Measurements from ENCODE around the gene TLN1.

Gene TLN1

DNA sequence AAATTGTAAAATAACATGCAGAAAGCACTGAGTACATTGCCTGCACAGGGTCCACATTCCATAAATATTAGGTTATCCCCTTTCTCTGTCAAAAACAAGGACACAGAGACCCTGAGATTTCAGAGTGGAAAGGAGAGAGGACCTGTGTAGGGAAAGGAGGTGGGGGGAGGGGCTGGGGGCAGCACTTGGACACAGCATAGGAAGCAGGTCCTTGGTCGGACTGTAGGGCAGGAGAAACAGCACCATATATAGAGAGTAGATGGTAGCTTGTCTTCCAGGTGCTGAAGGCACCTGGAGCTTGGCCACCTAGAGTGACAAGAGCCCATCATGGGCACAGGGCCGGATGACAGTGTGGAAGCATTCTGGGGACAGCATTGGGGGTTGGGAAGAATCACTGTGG is 44.7 kb downstream of the TLN1 start:
- Histone ChIP-seq H3K36me3 (ENCODE audit: control insufficient read depth, insufficient read depth, low read length) (peaks cover 23% of the 10 kb centered on the region), H3K27ac (ENCODE audit: insufficient read depth, low read depth, low read length, poor library complexity, severe bottlenecking) (no peak overlapping the region)
- 84 to 92% methylated on average over 2 of the region's 2 CpGs for WGBS, 2 experiments

DNA sequence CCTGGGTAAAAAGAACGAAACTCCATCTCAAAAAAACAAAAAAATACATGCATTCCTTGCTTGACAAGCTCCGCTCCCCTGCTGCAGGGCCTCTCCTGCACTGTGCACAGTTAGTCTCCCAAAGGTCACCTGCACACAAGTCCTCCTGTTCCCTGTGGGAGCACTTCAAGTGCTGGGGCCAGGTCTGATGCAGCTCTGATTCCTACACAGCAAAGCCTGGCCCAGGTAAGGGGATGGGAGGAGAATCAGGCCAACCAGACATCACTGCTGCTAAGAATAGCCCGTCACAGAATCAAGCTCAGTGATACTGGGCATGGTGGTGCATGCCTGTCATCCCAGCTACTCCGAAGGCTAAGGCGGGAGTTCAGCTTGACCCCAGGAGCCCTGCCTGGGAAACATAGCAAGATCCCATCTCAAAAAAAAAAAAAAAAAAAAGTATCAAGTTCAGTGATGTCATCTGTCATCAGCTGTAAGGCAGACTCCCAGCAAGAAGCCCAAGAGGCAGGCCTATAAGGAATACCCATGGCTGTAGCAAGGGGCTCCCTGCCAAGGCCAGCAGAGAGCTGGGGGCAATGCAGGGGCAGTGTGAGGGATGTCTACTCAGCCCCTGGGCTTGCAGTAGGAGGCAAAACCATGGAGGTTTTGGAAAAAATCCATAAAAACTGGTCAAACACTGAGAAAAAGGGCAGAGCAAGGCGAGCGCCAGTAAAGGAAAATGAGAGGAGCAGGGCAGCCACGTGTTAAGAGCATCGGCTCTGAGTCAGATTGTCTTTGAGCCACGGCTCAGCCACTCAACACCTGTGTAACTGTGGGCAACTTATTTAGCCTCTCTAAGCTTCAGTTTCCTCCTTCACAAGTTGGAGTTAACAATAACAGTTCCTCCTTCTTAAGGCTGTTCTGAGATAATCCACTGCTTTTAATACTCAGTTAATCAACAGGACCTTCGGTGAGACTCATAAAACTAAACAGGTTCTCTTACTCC is 45.5 kb downstream of the TLN1 start:
- 89 to 93% methylated on average over 10 to 11 of the region's 11 CpGs for WGBS, 2 experiments
- H3K4me3 ChIP-seq (ENCODE audit: insufficient read depth, low read depth, low read length) = no peak overlapping the region

More for the DNA sequence above, 44.7 kb downstream of the TLN1 start:
- no peak overlapping the region for H3K4me3 ChIP-seq (ENCODE audit: insufficient read depth, low read depth, low read length)
- no peaks in the 10 kb centered on the region for H3K27me3 ChIP-seq (ENCODE audit: control insufficient read depth, insufficient read depth, low read length, poor library complexity, severe bottlenecking)
- H3K4me1 ChIP-seq (ENCODE audit: control insufficient read depth, insufficient read depth, low read length) = peaks cover 19% of the 10 kb centered on the region
- no peaks in the 10 kb centered on the region for H3K9me3 ChIP-seq (ENCODE audit: control insufficient read depth, low read length)

DNA sequence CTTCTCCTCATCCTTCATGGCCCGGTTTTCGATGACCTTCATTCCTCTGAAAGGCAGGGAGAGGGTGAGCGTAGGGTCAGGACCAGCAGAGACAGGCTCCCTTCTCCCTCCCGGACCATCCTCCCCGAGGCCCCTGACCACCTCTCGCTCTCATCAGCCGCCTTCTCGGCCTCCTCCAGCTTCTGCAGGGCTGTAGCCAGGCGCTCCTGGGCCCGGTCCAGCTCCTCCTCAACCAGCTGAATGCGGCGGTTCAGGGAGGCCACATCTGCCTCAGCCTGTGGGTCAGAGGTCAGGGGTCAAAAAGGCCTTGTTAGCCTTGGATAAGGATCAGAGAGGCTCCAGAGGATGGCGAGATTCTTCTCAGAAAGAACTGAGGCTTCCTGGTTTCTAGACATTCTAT is 46.5 kb downstream of the TLN1 start:
- Histone ChIP-seq H3K27ac (ENCODE audit: insufficient read depth, low read depth, low read length, poor library complexity, severe bottlenecking) (no peak overlapping the region), H3K9me3 (ENCODE audit: control insufficient read depth, low read length) (no peaks in the 10 kb centered on the region), H3K4me3 (ENCODE audit: insufficient read depth, low read depth, low read length) (no peak overlapping the region), H3K36me3 (ENCODE audit: control insufficient read depth, insufficient read depth, low read length) (peaks cover 23% of the 10 kb centered on the region), H3K4me1 (ENCODE audit: control insufficient read depth, insufficient read depth, low read length) (peaks cover 19% of the 10 kb centered on the region), H3K27me3 (ENCODE audit: control insufficient read depth, insufficient read depth, low read length, poor library complexity, severe bottlenecking) (no peaks in the 10 kb centered on the region)
- 95 to 96% methylated on average over 13 of the region's 13 CpGs for WGBS, 2 experiments

More for the DNA sequence above, 45.5 kb downstream of the TLN1 start:
- peaks cover 23% of the 10 kb centered on the region for H3K36me3 ChIP-seq (ENCODE audit: control insufficient read depth, insufficient read depth, low read length)
- H3K9me3 ChIP-seq (ENCODE audit: control insufficient read depth, low read length) = no peaks in the 10 kb centered on the region
- no peak overlapping the region for H3K27ac ChIP-seq (ENCODE audit: insufficient read depth, low read depth, low read length, poor library complexity, severe bottlenecking)
- no peaks in the 10 kb centered on the region for H3K27me3 ChIP-seq (ENCODE audit: control insufficient read depth, insufficient read depth, low read length, poor library complexity, severe bottlenecking)
- H3K4me1 ChIP-seq (ENCODE audit: control insufficient read depth, insufficient read depth, low read length) = peaks cover 19% of the 10 kb centered on the region

DNA sequence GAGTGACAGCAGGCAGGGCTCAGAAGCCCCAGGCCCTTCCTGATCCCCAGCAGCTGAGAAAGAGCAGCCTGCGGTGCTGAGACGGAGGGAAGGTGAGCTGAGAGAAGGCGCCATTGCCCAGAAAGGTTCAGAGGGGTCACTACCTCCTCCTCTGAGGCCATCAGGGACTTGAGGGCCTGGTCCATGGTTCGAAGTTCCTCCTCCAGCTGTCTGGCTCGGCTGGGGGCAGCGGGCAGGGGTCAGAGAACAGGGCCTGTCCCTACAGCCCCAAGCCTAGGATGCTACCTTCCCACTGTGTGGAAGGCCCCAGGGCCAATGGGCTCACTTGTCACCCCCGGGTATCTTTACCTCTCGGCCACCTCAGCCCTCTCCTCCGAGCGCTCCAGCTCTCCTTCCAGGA is 47.1 kb downstream of the TLN1 start:
- Histone ChIP-seq H3K4me3 (ENCODE audit: insufficient read depth, low read depth, low read length) (no peak overlapping the region), H3K36me3 (ENCODE audit: control insufficient read depth, insufficient read depth, low read length) (peaks cover 23% of the 10 kb centered on the region)
- WGBS, 2 experiments = 94 to 95% methylated on average over 10 of the region's 10 CpGs

DNA sequence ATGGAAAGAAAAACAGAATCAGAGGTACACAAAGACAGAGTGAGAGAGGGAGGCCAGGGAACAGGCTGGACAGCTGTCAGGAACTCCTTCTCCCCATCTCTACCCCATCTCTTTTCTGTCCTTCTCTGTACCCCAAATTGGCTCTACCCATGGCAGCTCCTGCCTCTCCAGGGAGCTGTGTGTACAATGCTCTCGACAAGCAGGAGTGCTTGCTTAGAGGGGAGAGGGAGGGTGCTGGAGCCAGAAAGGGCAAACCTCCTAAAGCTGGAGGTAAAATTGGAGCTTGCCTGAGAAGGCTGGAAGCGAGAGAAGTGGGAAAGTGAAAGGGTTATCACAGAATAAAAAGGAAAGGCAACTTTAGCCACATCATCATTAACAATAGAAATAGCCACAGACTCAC is 48.7 kb downstream of the TLN1 start:
- Histone ChIP-seq H3K9me3 (ENCODE audit: control insufficient read depth, low read length) (no peaks in the 10 kb centered on the region), H3K36me3 (ENCODE audit: control insufficient read depth, insufficient read depth, low read length) (peaks cover 23% of the 10 kb centered on the region), H3K4me3 (ENCODE audit: insufficient read depth, low read depth, low read length) (no peak overlapping the region), H3K27ac (ENCODE audit: insufficient read depth, low read depth, low read length, poor library complexity, severe bottlenecking) (no peak overlapping the region), H3K4me1 (ENCODE audit: control insufficient read depth, insufficient read depth, low read length) (peaks cover 19% of the 10 kb centered on the region), H3K27me3 (ENCODE audit: control insufficient read depth, insufficient read depth, low read length, poor library complexity, severe bottlenecking) (no peaks in the 10 kb centered on the region)
- 85 to 95% methylated on average over 2 of the region's 2 CpGs for WGBS, 2 experiments

More for the DNA sequence above, 47.1 kb downstream of the TLN1 start:
- no peaks in the 10 kb centered on the region for H3K27me3 ChIP-seq (ENCODE audit: control insufficient read depth, insufficient read depth, low read length, poor library complexity, severe bottlenecking)
- no peaks in the 10 kb centered on the region for H3K9me3 ChIP-seq (ENCODE audit: control insufficient read depth, low read length)
- no peak overlapping the region for H3K27ac ChIP-seq (ENCODE audit: insufficient read depth, low read depth, low read length, poor library complexity, severe bottlenecking)
- H3K4me1 ChIP-seq (ENCODE audit: control insufficient read depth, insufficient read depth, low read length) = peaks cover 22% of the 10 kb centered on the region

DNA sequence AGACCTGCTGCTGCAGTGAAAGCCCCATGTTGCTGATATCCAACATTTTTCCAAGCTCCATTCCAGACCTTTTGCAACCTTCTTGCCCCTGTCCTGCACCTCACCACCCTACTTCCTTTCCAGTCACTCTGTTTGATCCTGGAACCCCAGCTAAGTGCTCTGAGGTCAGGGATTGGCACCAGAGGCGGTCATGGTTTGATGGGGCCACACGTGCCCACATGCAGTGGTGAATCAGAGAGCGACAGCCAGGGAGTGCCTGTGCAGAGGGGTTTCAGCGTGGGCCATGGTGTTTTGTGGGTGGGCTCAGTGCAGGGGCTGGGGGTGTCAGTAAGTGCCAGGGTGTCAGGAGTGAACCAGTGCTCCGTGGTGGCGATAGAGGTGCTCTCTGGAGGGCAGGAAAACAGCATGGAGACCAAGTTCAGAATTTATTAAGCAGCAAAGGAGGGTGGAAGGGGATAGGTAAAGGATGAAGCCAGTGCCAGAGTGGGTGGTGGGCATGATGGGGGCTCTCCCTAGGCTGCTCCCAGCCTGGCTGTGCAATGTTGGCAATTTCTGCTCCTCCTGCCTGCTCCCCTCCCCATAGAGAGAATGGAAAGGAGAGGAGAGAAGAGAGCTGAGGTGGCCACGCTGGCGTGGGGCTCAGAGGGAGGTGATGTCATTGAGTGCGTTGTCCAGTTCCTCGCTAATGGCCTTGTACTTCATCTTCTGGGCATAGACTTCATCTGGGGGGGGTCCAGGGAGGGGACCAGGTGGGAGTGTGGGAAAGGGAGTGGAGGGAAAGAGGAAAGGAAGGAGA is 49.3 kb downstream of the TLN1 start:
- 94% methylated on average over 10 of the region's 10 CpGs for WGBS, 2 experiments
- no peaks in the 10 kb centered on the region for H3K27me3 ChIP-seq (ENCODE audit: control insufficient read depth, insufficient read depth, low read length, poor library complexity, severe bottlenecking)
- H3K36me3 ChIP-seq (ENCODE audit: control insufficient read depth, insufficient read depth, low read length) = peaks cover 23% of the 10 kb centered on the region
- H3K4me3 ChIP-seq (ENCODE audit: insufficient read depth, low read depth, low read length) = no peak overlapping the region
- no peak overlapping the region for H3K27ac ChIP-seq (ENCODE audit: insufficient read depth, low read depth, low read length, poor library complexity, severe bottlenecking)
- peaks cover 15% of the 10 kb centered on the region for H3K4me1 ChIP-seq (ENCODE audit: control insufficient read depth, insufficient read depth, low read length)
- H3K9me3 ChIP-seq (ENCODE audit: control insufficient read depth, low read length) = no peaks in the 10 kb centered on the region

DNA sequence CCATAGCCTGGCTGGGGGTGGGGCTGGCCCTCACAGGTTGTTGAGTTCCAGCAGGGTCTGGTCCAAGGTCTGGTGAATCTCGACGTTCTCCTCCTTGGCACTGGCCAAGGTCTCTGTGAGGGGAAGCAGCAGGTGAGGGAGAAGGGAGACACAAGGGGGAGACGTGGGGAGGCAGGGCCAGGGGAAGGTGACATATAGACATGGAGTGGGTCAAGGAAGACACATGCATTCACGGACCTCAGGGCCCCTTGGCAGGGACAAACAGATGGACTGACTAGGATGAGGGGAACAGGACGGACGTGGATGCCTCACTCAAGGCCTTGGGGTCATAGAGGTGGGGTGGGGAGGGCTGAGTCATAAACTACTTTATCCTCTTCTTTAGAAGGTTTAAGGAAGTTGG is 49.9 kb downstream of the TLN1 start:
- Histone ChIP-seq H3K9me3 (ENCODE audit: control insufficient read depth, low read length) (no peaks in the 10 kb centered on the region), H3K36me3 (ENCODE audit: control insufficient read depth, insufficient read depth, low read length) (peaks cover 23% of the 10 kb centered on the region), H3K4me1 (ENCODE audit: control insufficient read depth, insufficient read depth, low read length) (peaks cover 10% of the 10 kb centered on the region), H3K27ac (ENCODE audit: insufficient read depth, low read depth, low read length, poor library complexity, severe bottlenecking) (no peak overlapping the region), H3K4me3 (ENCODE audit: insufficient read depth, low read depth, low read length) (no peak overlapping the region), H3K27me3 (ENCODE audit: control insufficient read depth, insufficient read depth, low read length, poor library complexity, severe bottlenecking) (no peaks in the 10 kb centered on the region)
- WGBS, 2 experiments = 92 to 93% methylated on average over 6 of the region's 6 CpGs

DNA sequence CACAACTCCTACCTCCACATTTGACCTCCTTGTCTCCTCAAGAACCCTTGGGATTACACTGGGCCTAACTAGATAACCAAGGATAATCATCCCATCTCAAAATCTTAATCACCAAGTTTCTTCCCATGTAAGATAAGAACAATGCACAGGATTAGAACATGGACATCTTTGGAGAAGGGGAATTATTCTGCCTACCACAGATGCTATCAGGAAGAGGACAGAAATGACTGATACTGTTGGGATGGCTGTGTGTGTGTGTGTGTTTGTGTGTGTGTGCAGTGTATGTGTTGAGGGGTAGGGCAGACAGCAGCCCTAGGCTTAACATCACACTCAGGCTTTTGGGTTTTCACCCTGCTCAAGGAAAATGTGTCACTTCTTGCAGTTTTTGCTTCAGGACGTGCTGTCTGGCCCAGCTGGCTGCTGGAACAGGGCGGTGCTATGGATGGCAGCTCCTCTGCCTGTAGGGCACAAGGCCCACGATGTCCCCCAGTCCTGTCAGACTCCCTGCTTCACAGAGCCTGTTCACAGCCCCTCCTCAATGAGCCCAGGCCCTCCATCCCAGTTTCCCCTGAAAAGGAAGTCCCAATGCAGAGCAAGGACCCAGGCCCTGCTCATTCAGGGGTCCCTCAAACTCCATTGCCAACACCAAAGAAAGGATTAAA is 50.5 kb downstream of the TLN1 start:
- H3K27ac ChIP-seq (ENCODE audit: insufficient read depth, low read depth, low read length, poor library complexity, severe bottlenecking) = no peak overlapping the region
- H3K27me3 ChIP-seq (ENCODE audit: control insufficient read depth, insufficient read depth, low read length, poor library complexity, severe bottlenecking) = no peaks in the 10 kb centered on the region
- H3K4me1 ChIP-seq (ENCODE audit: control insufficient read depth, insufficient read depth, low read length) = peaks cover 6% of the 10 kb centered on the region
- no peaks in the 10 kb centered on the region for H3K9me3 ChIP-seq (ENCODE audit: control insufficient read depth, low read length)
- H3K4me3 ChIP-seq (ENCODE audit: insufficient read depth, low read depth, low read length) = no peak overlapping the region
- 80 to 82% methylated on average over 3 of the region's 3 CpGs for WGBS, 2 experiments
- H3K36me3 ChIP-seq (ENCODE audit: control insufficient read depth, insufficient read depth, low read length) = peaks cover 23% of the 10 kb centered on the region

DNA sequence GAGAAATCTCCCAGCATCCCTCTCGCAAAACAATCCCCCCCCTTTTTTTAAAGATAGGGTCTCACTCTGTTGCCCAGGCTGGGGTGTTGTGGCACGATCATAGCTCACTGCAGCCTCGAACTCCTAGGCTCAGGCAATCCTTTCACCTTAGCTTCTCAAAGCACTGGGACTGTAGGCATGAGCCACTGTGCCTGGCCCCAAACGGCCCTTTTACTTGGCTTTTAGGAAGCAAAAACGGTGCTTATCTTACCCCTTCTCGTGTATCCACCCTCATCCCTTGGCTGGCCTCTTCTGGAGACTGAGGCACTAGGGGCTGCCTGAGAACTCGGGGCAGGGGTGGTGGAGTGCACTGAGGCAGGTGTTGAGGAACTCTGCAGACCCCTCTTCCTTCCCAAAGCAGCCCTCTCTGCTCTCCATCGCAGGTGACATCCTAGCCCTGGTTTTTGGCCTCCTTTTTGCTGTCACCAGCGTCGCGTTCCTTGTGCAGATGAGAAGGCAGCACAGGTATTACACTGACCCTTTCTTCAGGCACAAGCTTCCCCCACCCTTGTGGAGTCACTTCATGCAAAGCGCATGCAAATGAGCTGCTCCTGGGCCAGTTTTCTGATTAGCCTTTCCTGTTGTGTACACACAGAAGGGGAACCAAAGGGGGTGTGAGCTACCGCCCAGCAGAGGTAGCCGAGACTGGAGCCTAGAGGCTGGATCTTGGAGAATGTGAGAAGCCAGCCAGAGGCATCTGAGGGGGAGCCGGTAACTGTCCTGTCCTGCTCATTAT is 51.5 kb downstream of the TLN1 start:
- Histone ChIP-seq H3K9me3 (ENCODE audit: control insufficient read depth, low read length) (no peaks in the 10 kb centered on the region), H3K36me3 (ENCODE audit: control insufficient read depth, insufficient read depth, low read length) (peaks cover 23% of the 10 kb centered on the region), H3K27me3 (ENCODE audit: control insufficient read depth, insufficient read depth, low read length, poor library complexity, severe bottlenecking) (no peaks in the 10 kb centered on the region), H3K4me3 (ENCODE audit: insufficient read depth, low read depth, low read length) (no peak overlapping the region), H3K27ac (ENCODE audit: insufficient read depth, low read depth, low read length, poor library complexity, severe bottlenecking) (no peak overlapping the region), H3K4me1 (ENCODE audit: control insufficient read depth, insufficient read depth, low read length) (peaks cover 6% of the 10 kb centered on the region)
- WGBS, 2 experiments = 51 to 53% methylated on average over 15 of the region's 15 CpGs

Measured in ectodermal cell (in vitro differentiated cells).